ENCODE measurements around the gene INMT.

DNA sequence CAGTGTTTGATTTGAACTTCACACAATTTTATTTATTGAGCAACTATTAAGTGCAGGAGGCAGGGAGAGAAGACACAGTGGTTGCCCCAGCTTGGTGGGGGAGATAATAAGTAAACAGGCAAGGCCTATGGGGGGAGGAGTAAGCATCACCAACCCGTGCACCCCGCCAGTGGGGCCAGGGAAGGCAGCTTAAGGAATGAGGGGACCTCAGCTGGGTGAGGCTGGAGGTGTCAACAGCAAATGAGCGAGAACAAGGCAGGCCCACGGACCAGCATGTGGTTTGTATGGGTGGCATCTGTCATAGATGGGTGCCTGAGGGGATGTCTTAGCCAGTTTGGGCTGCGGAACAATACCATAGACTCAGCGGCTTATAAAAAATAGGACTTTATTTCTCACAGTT lies 45.6 kb upstream of the INMT start:
- TF ChIP-seq EZH2phosphoT487 (IDR thresholded peaks at IDR 0.05; ENCODE audit: borderline replicate concordance): no peak
- TF ChIP-seq, protein P1, sequence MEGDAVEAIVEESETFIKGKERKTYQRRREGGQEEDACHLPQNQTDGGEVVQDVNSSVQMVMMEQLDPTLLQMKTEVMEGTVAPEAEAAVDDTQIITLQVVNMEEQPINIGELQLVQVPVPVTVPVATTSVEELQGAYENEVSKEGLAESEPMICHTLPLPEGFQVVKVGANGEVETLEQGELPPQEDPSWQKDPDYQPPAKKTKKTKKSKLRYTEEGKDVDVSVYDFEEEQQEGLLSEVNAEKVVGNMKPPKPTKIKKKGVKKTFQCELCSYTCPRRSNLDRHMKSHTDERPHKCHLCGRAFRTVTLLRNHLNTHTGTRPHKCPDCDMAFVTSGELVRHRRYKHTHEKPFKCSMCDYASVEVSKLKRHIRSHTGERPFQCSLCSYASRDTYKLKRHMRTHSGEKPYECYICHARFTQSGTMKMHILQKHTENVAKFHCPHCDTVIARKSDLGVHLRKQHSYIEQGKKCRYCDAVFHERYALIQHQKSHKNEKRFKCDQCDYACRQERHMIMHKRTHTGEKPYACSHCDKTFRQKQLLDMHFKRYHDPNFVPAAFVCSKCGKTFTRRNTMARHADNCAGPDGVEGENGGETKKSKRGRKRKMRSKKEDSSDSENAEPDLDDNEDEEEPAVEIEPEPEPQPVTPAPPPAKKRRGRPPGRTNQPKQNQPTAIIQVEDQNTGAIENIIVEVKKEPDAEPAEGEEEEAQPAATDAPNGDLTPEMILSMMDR (conservative IDR thresholded peaks at IDR 0.05; ENCODE audit: low read length): no peak
